ENCODE results near the gene GGT5.
"Not testable (repeated sequence)": the region's sequence is repeated elsewhere in the genome, so short reads cannot be mapped to it uniquely, and the experiment has no call there.

Gene GGT5

GRCh38 chr22:24263479-24263878, 18.6 kb upstream of the GGT5 start:
- DNase-seq (ENCODE audit: low spot score) = not testable (repeated sequence)

- not testable (repeated sequence) for DNase-seq (ENCODE audit: low spot score)
Measured at GRCh38 chr22:24262185-24262749, 17.4 kb upstream of the GGT5 start.

GRCh38 chr22:24259459-24259858, 14.6 kb upstream of the GGT5 start:
- DNase-seq (ENCODE audit: low spot score) = peak; percentile 64

- DNase-seq (ENCODE audit: low spot score) = not testable (repeated sequence)
Measured at GRCh38 chr22:24256736-24257135, 11.9 kb upstream of the GGT5 start.

- not testable (repeated sequence) for DNase-seq (ENCODE audit: low spot score)
Measured at GRCh38 chr22:24256136-24256535, 11.3 kb upstream of the GGT5 start.

- not testable (repeated sequence) for DNase-seq (ENCODE audit: low spot score)
Measured at GRCh38 chr22:24253126-24253525, 8.2 kb upstream of the GGT5 start.

GRCh38 chr22:24251286-24251685, 6.4 kb upstream of the GGT5 start:
- not testable (repeated sequence) for DNase-seq (ENCODE audit: low spot score)

- DNase-seq (ENCODE audit: low spot score) = not testable (repeated sequence)
Measured at GRCh38 chr22:24249413-24249812, 4.5 kb upstream of the GGT5 start.

GRCh38 chr22:24248611-24249010, 3.7 kb upstream of the GGT5 start:
- not testable (repeated sequence) for DNase-seq (ENCODE audit: low spot score)

- DNase-seq (ENCODE audit: low spot score) = peak; percentile 98
Measured at GRCh38 chr22:24247564-24248344, 2.9 kb upstream of the GGT5 start.

- no peak for DNase-seq (ENCODE audit: low spot score)
Measured at GRCh38 chr22:24247011-24247507, 2.2 kb upstream of the GGT5 start.

GRCh38 chr22:24245584-24246561, 991 bp upstream of the GGT5 start:
- DNase-seq (ENCODE audit: low spot score) = not testable (repeated sequence)

- DNase-seq (ENCODE audit: low spot score) = no peak
Measured at GRCh38 chr22:24244144-24244787, 616 bp downstream of the GGT5 start.

- not testable (repeated sequence) for DNase-seq (ENCODE audit: low spot score)
Measured at GRCh38 chr22:24243417-24243816, 1.5 kb downstream of the GGT5 start.

GRCh38 chr22:24240985-24241692, 3.7 kb downstream of the GGT5 start:
- DNase-seq (ENCODE audit: low spot score) = not testable (repeated sequence)

- DNase-seq (ENCODE audit: low spot score) = no peak
Measured at GRCh38 chr22:24240381-24240780, 4.5 kb downstream of the GGT5 start.

- not testable (repeated sequence) for DNase-seq (ENCODE audit: low spot score)
Measured at GRCh38 chr22:24238101-24238694, 6.7 kb downstream of the GGT5 start.

- no peak for DNase-seq (ENCODE audit: low spot score)
Measured at GRCh38 chr22:24236656-24237055, 8.2 kb downstream of the GGT5 start.

- DNase-seq (ENCODE audit: low spot score) = no peak
Measured at GRCh38 chr22:24235315-24235714, 9.6 kb downstream of the GGT5 start.

- no peak for DNase-seq (ENCODE audit: low spot score)
Measured at GRCh38 chr22:24233816-24234215, 11.1 kb downstream of the GGT5 start.

GRCh38 chr22:24233235-24233634, 11.6 kb downstream of the GGT5 start:
- no peak for DNase-seq (ENCODE audit: low spot score)
